ENCODE results near the gene FAM8A1. TPM values are rescaled to one million over a fixed set of nuclear protein-coding genes. Genes with fewer than 3 reads are reported as not detected.

The FAM8A1 gene
- 10 to 100 TPM in 5 of 6 donors, 1 to 10 TPM in 1; 9.8 to 15.9 (median 12.0) TPM for total RNA-seq
- polyA plus RNA-seq = 10 to 100 TPM in 1 of 2 donors, 1 to 10 TPM in 1; 4.7 to 11.4 TPM

- FAIRE-seq (no peak), DNase-seq (peak; percentile 97 to 99 (median 98)), ATAC-seq (peak; percentile 95 to 98 (median 97))
- peak; percentile 28 to 58 (median 35) for TF ChIP-seq CTCF (IDR thresholded peaks at IDR 0.05)
- Histone ChIP-seq H3K27ac (peak within 1 kb of the TSS; percentile 92 to 99 (median 96)), H3K4me1 (peaks cover 0 to 16% (median 16%) of the 10 kb centered on the region in 3 donors), H3K27me3 (no peaks in the 10 kb centered on the region), H3K4me3 (peak within 1 kb of the TSS; percentile 38 to 85 (median 76)), H3K36me3 (peaks cover 0 to 8% (median 0%) of the 10 kb centered on the region in 3 donors), H3K9me3 (no peaks in the 10 kb centered on the region)
- 4 to 6% methylated on average over 40 to 42 of the region's 42 CpGs for WGBS, 2 donors
- intact Hi-C loops (cut with DNase I) = loop anchor here in 1 of 3 donors (10.0 kb wide), 1 partner anchor 205 kb away; no protein-coding TSS in a partner anchor
These were observed at the start of gene FAM8A1 for GRCh38 chr6:17599877-17600526. FAM8A1 (plus strand) TSS chr6:17600302; CDS start chr6:17600410, 108 bp downstream.

- TF ChIP-seq CTCF (IDR thresholded peaks at IDR 0.05) = no peak
- no peak overlapping the region for H3K4me3 ChIP-seq
- FAIRE-seq (no peak), DNase-seq (no peak), ATAC-seq (no peak)
- no peaks in the 10 kb centered on the region for H3K4me1 ChIP-seq
- H3K9me3 ChIP-seq = no peaks in the 10 kb centered on the region
- no peaks in the 10 kb centered on the region for H3K36me3 ChIP-seq
- 87 to 90% methylated on average over 9 of the region's 9 CpGs for WGBS, 2 donors
- H3K27ac ChIP-seq = no peak overlapping the region
- H3K27me3 ChIP-seq = no peaks in the 10 kb centered on the region
- intact Hi-C loops (cut with DNase I) = no loop called here
These were observed 48.6 kb upstream of the FAM8A1 start for GRCh38 chr6:17551383-17551958.

GRCh38 chr6:17552861-17553260, 47.2 kb upstream of the FAM8A1 start:
- ATAC-seq (no peak), DNase-seq (no peak), FAIRE-seq (no peak)
- TF ChIP-seq CTCF (IDR thresholded peaks at IDR 0.05) = no peak
- 92 to 98% methylated on average over 3 of the region's 3 CpGs for WGBS, 2 donors
- H3K27ac ChIP-seq = no peak overlapping the region
- H3K9me3 ChIP-seq = no peaks in the 10 kb centered on the region
- peaks cover 0 to 4% (median 0%) of the 10 kb centered on the region in 3 donors for H3K36me3 ChIP-seq
- H3K4me1 ChIP-seq = no peaks in the 10 kb centered on the region
- no peaks in the 10 kb centered on the region for H3K27me3 ChIP-seq
- intact Hi-C loops (cut with DNase I) = no loop called here
- no peak overlapping the region for H3K4me3 ChIP-seq

GRCh38 chr6:17556014-17556413, 44.1 kb upstream of the FAM8A1 start:
- Histone ChIP-seq H3K4me1 (no peaks in the 10 kb centered on the region), H3K27me3 (no peaks in the 10 kb centered on the region), H3K27ac (no peak overlapping the region), H3K36me3 (peaks cover 0 to 4% (median 0%) of the 10 kb centered on the region in 3 donors), H3K4me3 (no peak overlapping the region), H3K9me3 (no peaks in the 10 kb centered on the region)
- intact Hi-C loops (cut with DNase I) = no loop called here
- no peak for ATAC-seq
- WGBS, 2 donors = 84 to 89% methylated on average over 4 of the region's 4 CpGs
- no peak for DNase-seq
- no peak for TF ChIP-seq CTCF (IDR thresholded peaks at IDR 0.05)
- no peak for FAIRE-seq

- DNase-seq (no peak), ATAC-seq (no peak), FAIRE-seq (peak; percentile 69)
- H3K4me1 ChIP-seq = no peaks in the 10 kb centered on the region
- no peak overlapping the region for H3K27ac ChIP-seq
- TF ChIP-seq CTCF (IDR thresholded peaks at IDR 0.05) = no peak
- no peak overlapping the region for H3K4me3 ChIP-seq
- H3K36me3 ChIP-seq = no peaks in the 10 kb centered on the region
- 74 to 79% methylated on average over 3 of the region's 3 CpGs for WGBS, 2 donors
- H3K27me3 ChIP-seq = no peaks in the 10 kb centered on the region
- intact Hi-C loops (cut with DNase I) = no loop called here
- no peaks in the 10 kb centered on the region for H3K9me3 ChIP-seq
These were observed 37.5 kb upstream of the FAM8A1 start for GRCh38 chr6:17562636-17563035.
